K562 (cell line): ENCODE results near the gene OR5B21. TPM values are rescaled to one million over a fixed set of nuclear protein-coding genes. Genes with fewer than 3 reads are reported as not detected.

ENCODE experiments used
- ATAC-seq: fragments of 200-7000 bp; cut with Tn5 transposase; 3 replicates; pipeline ENCODE4 v1.9.1; 2020; ENCODE audit warnings: moderate library complexity
- BruUV-seq: library from RNA; stranded (reverse); fragments of 400-500 nt; replicated peaks from 2 replicates; lab custom pipeline; 2021; lab: Mats Ljungman, UMichigan
- CTCF ChIA-PET: fragments of 300-600 bp; formaldehyde crosslinking; extraction: SDS; loops from one replicate; lab custom pipeline; 2021; ENCODE audit warnings: low intra/inter-chr PET ratio; lab: Yijun Ruan, JAX
- POLR2A ChIA-PET: fragments of 300-600, 350-650 bp; sonication (Branson Sonifier 250); formaldehyde crosslinking; extraction: SDS; loops from one replicate; lab custom pipeline; 2021; ENCODE audit warnings: antibody characterized with exemption, inconsistent platforms; lab: Yijun Ruan, JAX
- DNase-seq, 4 experiments: peaks; one replicate each; pipeline versions ENCODE4 v3.0.0 to v3.0.0-alpha.2; 2011 to 2018; ENCODE audit warnings: low spot score in 3 of 4, mixed read lengths in 3 of 4; ENCODE audit errors: extremely low read depth in 1 of 4
- FAIRE-seq: peaks from 2 replicates; lab custom pipeline; 2011; peaks lifted over from hg19 to GRCh38; lab: Jason Lieb, UNC
- H2AFZ ChIP-seq: 2 replicates; pipeline ENCODE4 v1.6.0; 2011; ENCODE audit warnings: low read depth, low read length, control low read depth, inconsistent platforms
- H3K27ac ChIP-seq: fragments of 200-600 bp; 3 replicates; pipeline ENCODE4 v1.8.0; 2011; ENCODE audit warnings: low read depth, mild to moderate bottlenecking, control low read depth, inconsistent platforms, low read length, moderate library complexity, mixed read lengths; ENCODE audit errors: extremely low read depth
- H3K27me3 ChIP-seq, 2 experiments: fragments of 300-600 bp in 1 of 2; 2 replicates in 1 of 2; 3 replicates in 1 of 2; pipeline versions ENCODE4 v1.6.0 to v1.8.0; 2011; ENCODE audit warnings: inconsistent platforms in 2 of 2, low read length in 2 of 2, mild to moderate bottlenecking in 1 of 2, mixed read lengths in 1 of 2, moderate library complexity in 1 of 2; ENCODE audit not compliant: control insufficient read depth in 2 of 2, insufficient read depth in 2 of 2
- H3K36me3 ChIP-seq: fragments of 300-600 bp; 3 replicates; pipeline ENCODE4 v1.8.0; 2011; ENCODE audit warnings: mild to moderate bottlenecking, low read length, inconsistent platforms; ENCODE audit not compliant: control insufficient read depth, insufficient read depth
- H3K4me1 ChIP-seq, 2 experiments: fragments of 200-600 bp in 1 of 2; replicated peaks in 1 of 2; 2 replicates in 1 of 2; 3 replicates in 1 of 2; pipeline versions ENCODE4 v1.5.1 to v1.8.0; 2011; ENCODE audit warnings: inconsistent platforms in 2 of 2, low read length in 2 of 2, mild to moderate bottlenecking in 1 of 2, mixed read lengths in 1 of 2, moderate library complexity in 1 of 2; ENCODE audit not compliant: control insufficient read depth in 2 of 2, insufficient read depth in 2 of 2
- H3K4me2 ChIP-seq: 2 replicates; pipeline ENCODE4 v1.6.1; 2011; ENCODE audit warnings: low read length, control low read depth, inconsistent platforms, mixed read lengths; ENCODE audit not compliant: insufficient read depth
- H3K4me3 ChIP-seq: fragments of 200-600 bp; sonication (generic), shearing (Covaris generic); 2 replicates; pipeline ENCODE4 v1.5.1; 2016; ENCODE audit warnings: control low read depth, inconsistent platforms
- H3K79me2 ChIP-seq: fragments of 200-600 bp; 3 replicates; pipeline ENCODE4 v1.8.0; 2011; ENCODE audit warnings: low read length, inconsistent platforms; ENCODE audit not compliant: control insufficient read depth, insufficient read depth
- H3K9ac ChIP-seq, 2 experiments: 2 replicates each; pipeline versions ENCODE4 v1.6.0 to v1.6.1; 2011; ENCODE audit warnings: low read depth in 2 of 2, low read length in 2 of 2, control low read depth in 1 of 2, inconsistent platforms in 1 of 2, mild to moderate bottlenecking in 1 of 2, mixed read lengths in 1 of 2; ENCODE audit not compliant: insufficient read depth in 1 of 2
- H3K9me1 ChIP-seq: one replicate; pipeline ENCODE4 v1.6.0; 2011; ENCODE audit warnings: inconsistent platforms, mild to moderate bottlenecking, low read length, moderate library complexity; ENCODE audit not compliant: control insufficient read depth, insufficient read depth
- H3K9me3 ChIP-seq: replicated peaks from 2 replicates; pipeline ENCODE4 v1.5.1; 2011; ENCODE audit warnings: low read depth, low read length, inconsistent platforms; ENCODE audit not compliant: control insufficient read depth, insufficient read depth
- H4K20me1 ChIP-seq: replicated peaks from 2 replicates; pipeline ENCODE4 v1.6.1; 2011; ENCODE audit warnings: low read length, inconsistent platforms, mixed read lengths; ENCODE audit not compliant: control insufficient read depth, insufficient read depth
- BCOR ChIP-seq: fragments of 450-650 bp; IDR thresholded peaks from 2 replicates; pipeline ENCODE4 v1.6.1; 2016
- NFIX ChIP-seq: fragments of 250-450 bp; sonication (Bioruptor Pico); IDR thresholded peaks from 2 replicates; pipeline ENCODE4 v1.4.0; 2020; ENCODE audit warnings: low read depth, mild to moderate bottlenecking, moderate library complexity
- PCBP2 ChIP-seq: fragments of 200-400 bp; formaldehyde crosslinking; IDR thresholded peaks from 2 replicates; pipeline ENCODE4 v1.6.1; 2018; ENCODE audit warnings: low read length, low read depth, mild to moderate bottlenecking, moderate library complexity; ENCODE audit not compliant: poor library complexity, severe bottlenecking
- ZNF518B ChIP-seq: fragments of 250-450 bp; sonication (Bioruptor Pico); IDR thresholded peaks from 2 replicates; pipeline ENCODE4 v1.5.0; 2021; ENCODE audit warnings: mild to moderate bottlenecking, moderate library complexity
- WGBS: fragments of 100-300 bp; shearing (Covaris generic); methylation state at CpG from one replicate; pipeline ENCODE4 v1.1.6; 2016; ENCODE audit warnings: low coverage, mixed read lengths; ENCODE audit not compliant: insufficient coverage; ENCODE audit errors: missing lambda C conversion rate; 5-methylcytosine and 5-hydroxymethylcytosine counted together
- in situ Hi-C: fragments of 300-500 bp; cut with MboI; formaldehyde crosslinking; loops from 4 replicates; pipeline ENCODE4 v1.15.0; 2018; ENCODE audit warnings: inconsistent platforms, mixed read lengths
- intact Hi-C: fragments of 100-400 bp; cut with micrococcal nuclease; formaldehyde crosslinking; loops from 2 replicates; pipeline ENCODE4 v1.14.2; 2022
- polyA plus RNA-seq, 8 experiments: library from polyadenylated mRNA; depleted of rRNA in 4 of 8; stranded (reverse) in 5 of 8; unstranded in 3 of 8; fragments of >200 nt; fragmentation: Nextera tagmentation in 2 of 8; fragmentation: Illumina TruSeq in 1 of 8; extraction: Ambion mirVana in 2 of 8; extraction: Trizol in 1 of 8; gene quantifications; 2 replicates each; pipeline versions ENCODE4 v1.2.1 to v1.2.3, GENCODE V29; 2011 to 2014; ENCODE audit warnings: inconsistent platforms in 1 of 8, missing spikeins in 1 of 8
- total RNA-seq, 7 experiments: library from RNA; depleted of rRNA in 6 of 7; stranded (reverse); fragments of >200 nt in 6 of 7; fragmentation: Illumina TruSeq in 2 of 7; extraction: Trizol in 2 of 7; gene quantifications; 2 replicates each; pipeline versions ENCODE4 v1.2.1 to v1.2.3, GENCODE V29; 2011 to 2021; ENCODE audit warnings: low replicate concordance in 1 of 7

OR5B21 gene
- total and polyA plus RNA-seq, 9 of the 15 experiments (the other 6 are each of a cell fraction or from before 2014, with no cell fraction given) = not detected

- no peak for TF ChIP-seq PCBP2
Observed at GRCh38 chr11:58494101-58494500, 13.8 kb downstream of the OR5B21 start (continued).

GRCh38 chr11:58493676-58494075 lies 14.2 kb downstream of the OR5B21 start:
- CTCF ChIA-PET = no interaction called here
- intact Hi-C loops = no loop called here
- H3K9me3 ChIP-seq = no peaks in the 10 kb centered on the region

More at GRCh38 chr11:58493676-58494075, 14.2 kb downstream of the OR5B21 start:
- in situ Hi-C loops = no loop called here
- ATAC-seq (no peak), DNase-seq (no peak), FAIRE-seq (no peak)
- H3K4me3 ChIP-seq = no peak overlapping the region
- H3K4me1 ChIP-seq = no peaks in the 10 kb centered on the region
- no peaks in the 10 kb centered on the region for H3K36me3 ChIP-seq
- WGBS = 0% methylated on average over 2 of the region's 2 CpGs
- POLR2A ChIA-PET = no interaction called here
- no peaks in the 10 kb centered on the region for H3K79me2 ChIP-seq
- H3K27me3 ChIP-seq = no peaks in the 10 kb centered on the region; a peak in 1 of 5 replicates
- no peaks in the 10 kb centered on the region for H4K20me1 ChIP-seq
- no peak for TF ChIP-seq ZNF518B (CRISPR knock-in tag)
- no peak for TF ChIP-seq NFIX (CRISPR knock-in tag)
- TF ChIP-seq BCOR = no peak
- BruUV-seq = no TSS peak
- no peak overlapping the region for H3K4me2 ChIP-seq
- no peak overlapping the region for H3K9ac ChIP-seq
- H3K9me1 ChIP-seq = no peaks in the 10 kb centered on the region
- H3K27ac ChIP-seq = no peak overlapping the region
- H2AFZ ChIP-seq = no peak overlapping the region
